Mammary epithelial cell (primary cell): Measurements from ENCODE around the gene BTRC.

Experiments used
- CTCF ChIP-seq, 2 donors: IDR thresholded peaks in 1 of 2; conservative IDR thresholded peaks in 1 of 2; 2 replicates each; pipeline ENCODE4 v1.5.1; 2011 to 2012; ENCODE audit warnings: inconsistent platforms in 2 of 2, low read length in 2 of 2, mild to moderate bottlenecking in 2 of 2, control low read depth in 1 of 2, low read depth in 1 of 2; ENCODE audit not compliant: insufficient read depth in 1 of 2; ENCODE audit errors: extremely low read depth in 1 of 2
- EZH2 ChIP-seq: IDR thresholded peaks from 2 replicates; pipeline ENCODE4 v1.6.1; 2012; ENCODE audit warnings: low read length, inconsistent platforms, borderline replicate concordance

GRCh38 chr10:101331956-101332355, 22.0 kb upstream of the BTRC start:
- TF ChIP-seq CTCF (conservative IDR thresholded peaks at IDR 0.05 in 1 of 2, IDR thresholded peaks at IDR 0.05 in 1 of 2; ENCODE audit: extremely low read depth in 1 of 2, insufficient read depth in 1 of 2, low read depth in 1 of 2, low read length in 2 of 2) (no peak), EZH2 (no peak)
